HUDEP-2 (cell line): ENCODE measurements around the gene TFAP2A.
A peak's percentile ranks its signal among the peaks of the same experiment; 100 is the strongest.

ENCODE experiments used
- DNase-seq, 76 experiments: peaks; one replicate each; lab custom pipeline; 2025; ENCODE audit not compliant: unreplicated experiment in 76 of 76; lab: John Stamatoyannopoulos, UW

The TFAP2A gene

GRCh38 chr6:10414756-10415616 lies at the start of gene TFAP2A:
Gene TFAP2A (minus strand): TSS chr6:10415074. CDS start chr6:10414991, 83 bp downstream.
- no peak for DNase-seq

- no peak for DNase-seq
These were observed 48.9 kb upstream of the TFAP2A start for GRCh38 chr6:10463491-10464481.

- DNase-seq = no peak
These were observed 48.2 kb upstream of the TFAP2A start for GRCh38 chr6:10463040-10463439.

GRCh38 chr6:10461850-10462249 lies 47.0 kb upstream of the TFAP2A start:
- no peak for DNase-seq

GRCh38 chr6:10460096-10460495 lies 45.2 kb upstream of the TFAP2A start:
- no peak for DNase-seq

GRCh38 chr6:10458287-10458686 lies 43.4 kb upstream of the TFAP2A start:
- DNase-seq = no peak

- DNase-seq = no peak
These were observed 38.7 kb upstream of the TFAP2A start for GRCh38 chr6:10453596-10453995.

GRCh38 chr6:10451828-10452509 lies 37.1 kb upstream of the TFAP2A start:
- no peak for DNase-seq

GRCh38 chr6:10451394-10451793 lies 36.5 kb upstream of the TFAP2A start:
- DNase-seq = no peak

- peak in 45 of 76 experiments; percentile 10 to 80 (median 37) for DNase-seq
These were observed 34.9 kb upstream of the TFAP2A start for GRCh38 chr6:10449751-10450150.

- no peak for DNase-seq
These were observed 33.2 kb upstream of the TFAP2A start for GRCh38 chr6:10448096-10448495.

GRCh38 chr6:10446548-10446947 lies 31.7 kb upstream of the TFAP2A start:
- no peak for DNase-seq

- no peak for DNase-seq
These were observed 26.8 kb upstream of the TFAP2A start for GRCh38 chr6:10441655-10442009.

- DNase-seq = no peak
These were observed 26.3 kb upstream of the TFAP2A start for GRCh38 chr6:10441004-10441654.

GRCh38 chr6:10437891-10438290 lies 23.0 kb upstream of the TFAP2A start:
- no peak for DNase-seq

- DNase-seq = no peak
These were observed 19.4 kb upstream of the TFAP2A start for GRCh38 chr6:10434235-10434634.

- DNase-seq = no peak
These were observed 18.4 kb upstream of the TFAP2A start for GRCh38 chr6:10433322-10433721.

- no peak for DNase-seq
These were observed 16.7 kb upstream of the TFAP2A start for GRCh38 chr6:10431423-10432164.

- DNase-seq = peak in 20 of 76 experiments; percentile 17 to 56 (median 40)
These were observed 15.0 kb upstream of the TFAP2A start for GRCh38 chr6:10429638-10430427.
